Loucy (cell line): ENCODE data around the gene CLK3.

ENCODE experiments used
- H2AFZ ChIP-seq: fragments of 200-600 bp; sonication (generic); 2 replicates; pipeline ENCODE4 v1.6.0; 2016; ENCODE audit warnings: antibody characterized with exemption, mild to moderate bottlenecking, low read length, moderate library complexity
- H3F3A ChIP-seq: fragments of 200-600 bp; 2 replicates; pipeline ENCODE4 v1.6.0; 2016; ENCODE audit warnings: antibody characterized with exemption, low read depth, mild to moderate bottlenecking
- H3K27me3 ChIP-seq: fragments of 200-600 bp; sonication (generic); 2 replicates; pipeline ENCODE4 v1.6.1; 2014; ENCODE audit warnings: low read length, mild to moderate bottlenecking; ENCODE audit not compliant: insufficient read depth, poor library complexity, severe bottlenecking
- H3K36me3 ChIP-seq: fragments of 200-600 bp; sonication (generic); 2 replicates; pipeline ENCODE4 v1.6.1; 2016; ENCODE audit warnings: low read length; ENCODE audit not compliant: insufficient read depth
- H3K4me1 ChIP-seq: fragments of 200-600 bp; sonication (generic); 2 replicates; pipeline ENCODE4 v1.5.1; 2014; ENCODE audit warnings: low read length, mild to moderate bottlenecking; ENCODE audit not compliant: insufficient read depth, poor library complexity, severe bottlenecking
- H3K4me2 ChIP-seq: fragments of 200-600 bp; sonication (generic); 2 replicates; pipeline ENCODE4 v1.6.0; 2014; ENCODE audit warnings: antibody characterized with exemption, low read length, low read depth, mild to moderate bottlenecking; ENCODE audit not compliant: poor library complexity, severe bottlenecking
- H3K4me3 ChIP-seq: fragments of 200-600 bp; sonication (generic); 2 replicates; pipeline ENCODE4 v1.5.1; 2014; ENCODE audit warnings: low read length, mild to moderate bottlenecking, mixed read lengths; ENCODE audit not compliant: poor library complexity, severe bottlenecking
- H3K79me2 ChIP-seq: fragments of 200-600 bp; sonication (generic); 2 replicates; pipeline ENCODE4 v1.6.1; 2014; ENCODE audit warnings: low read length; ENCODE audit not compliant: insufficient read depth
- H3K9ac ChIP-seq: fragments of 200-600 bp; sonication (generic); 2 replicates; pipeline ENCODE4 v1.6.0; 2014; ENCODE audit warnings: mild to moderate bottlenecking, low read depth, low read length, moderate library complexity; ENCODE audit not compliant: poor library complexity, severe bottlenecking
- H3K9me2 ChIP-seq: fragments of 200-600 bp; sonication (generic); replicated peaks from 2 replicates; pipeline ENCODE4 v1.6.1; 2016; ENCODE audit warnings: low read depth, low read length, mixed read lengths
- H3K9me3 ChIP-seq: fragments of 200-600 bp; sonication (generic); 2 replicates; pipeline ENCODE4 v1.6.1; 2014; ENCODE audit warnings: mild to moderate bottlenecking, antibody characterized with exemption, low read length, low read depth; ENCODE audit not compliant: insufficient read depth
- H4K20me1 ChIP-seq: fragments of 200-600 bp; sonication (generic); 2 replicates; pipeline ENCODE4 v1.6.0; 2014; ENCODE audit warnings: antibody characterized with exemption, low read length, mild to moderate bottlenecking; ENCODE audit not compliant: insufficient read depth, poor library complexity, severe bottlenecking
- EZH2phosphoT487 ChIP-seq: fragments of 200-600 bp; IDR thresholded peaks from 2 replicates; pipeline ENCODE4 v1.6.1; 2018; ENCODE audit warnings: antibody characterized with exemption, mild to moderate bottlenecking, moderate library complexity, borderline replicate concordance
- TF ChIP-seq, protein P1 (sequence below): fragments of 200-600 bp; sonication (generic); conservative IDR thresholded peaks from 2 replicates; pipeline ENCODE4 v1.5.1; 2014; ENCODE audit warnings: mild to moderate bottlenecking, antibody characterized with exemption, low read length

CLK3 gene

DNA sequence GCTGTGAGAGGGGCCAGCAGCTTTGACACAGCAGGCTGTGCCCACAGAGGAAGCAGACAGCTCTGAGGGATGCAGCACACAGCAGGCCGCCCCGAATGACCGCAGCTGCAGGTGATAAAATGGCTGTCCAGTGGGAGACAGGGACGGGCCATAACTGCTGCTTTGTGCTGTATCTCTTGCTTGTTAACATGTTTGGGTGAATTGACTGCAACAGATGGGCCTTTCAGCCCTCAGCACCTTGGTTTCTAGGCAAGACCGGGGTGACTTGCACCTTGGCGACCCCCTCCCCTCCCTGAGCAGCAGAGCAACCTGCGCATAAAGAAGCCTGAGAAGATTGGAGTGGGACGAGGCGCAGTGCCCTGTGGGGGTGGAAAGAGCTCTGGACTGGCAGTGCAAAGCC is 36.6 kb upstream of the CLK3 start:
- H3K9ac ChIP-seq = no peak overlapping the region
- H3K36me3 ChIP-seq = peaks cover 36% of the 10 kb centered on the region; the same call in 1 of the 2 replicates
- no peak overlapping the region for H3K4me2 ChIP-seq
- H3K9me2 ChIP-seq = no peaks in the 10 kb centered on the region
- H3K79me2 ChIP-seq = no peaks in the 10 kb centered on the region
- H2AFZ ChIP-seq = no peak overlapping the region
- H4K20me1 ChIP-seq = no peaks in the 10 kb centered on the region
- H3K9me3 ChIP-seq = no peaks in the 10 kb centered on the region
- TF ChIP-seq, protein P1, sequence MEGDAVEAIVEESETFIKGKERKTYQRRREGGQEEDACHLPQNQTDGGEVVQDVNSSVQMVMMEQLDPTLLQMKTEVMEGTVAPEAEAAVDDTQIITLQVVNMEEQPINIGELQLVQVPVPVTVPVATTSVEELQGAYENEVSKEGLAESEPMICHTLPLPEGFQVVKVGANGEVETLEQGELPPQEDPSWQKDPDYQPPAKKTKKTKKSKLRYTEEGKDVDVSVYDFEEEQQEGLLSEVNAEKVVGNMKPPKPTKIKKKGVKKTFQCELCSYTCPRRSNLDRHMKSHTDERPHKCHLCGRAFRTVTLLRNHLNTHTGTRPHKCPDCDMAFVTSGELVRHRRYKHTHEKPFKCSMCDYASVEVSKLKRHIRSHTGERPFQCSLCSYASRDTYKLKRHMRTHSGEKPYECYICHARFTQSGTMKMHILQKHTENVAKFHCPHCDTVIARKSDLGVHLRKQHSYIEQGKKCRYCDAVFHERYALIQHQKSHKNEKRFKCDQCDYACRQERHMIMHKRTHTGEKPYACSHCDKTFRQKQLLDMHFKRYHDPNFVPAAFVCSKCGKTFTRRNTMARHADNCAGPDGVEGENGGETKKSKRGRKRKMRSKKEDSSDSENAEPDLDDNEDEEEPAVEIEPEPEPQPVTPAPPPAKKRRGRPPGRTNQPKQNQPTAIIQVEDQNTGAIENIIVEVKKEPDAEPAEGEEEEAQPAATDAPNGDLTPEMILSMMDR = no peak
- no peak for TF ChIP-seq EZH2phosphoT487
- H3K4me1 ChIP-seq = peaks cover 14% of the 10 kb centered on the region
- no peaks in the 10 kb centered on the region for H3F3A ChIP-seq
- no peaks in the 10 kb centered on the region for H3K27me3 ChIP-seq
- no peak overlapping the region for H3K4me3 ChIP-seq

DNA sequence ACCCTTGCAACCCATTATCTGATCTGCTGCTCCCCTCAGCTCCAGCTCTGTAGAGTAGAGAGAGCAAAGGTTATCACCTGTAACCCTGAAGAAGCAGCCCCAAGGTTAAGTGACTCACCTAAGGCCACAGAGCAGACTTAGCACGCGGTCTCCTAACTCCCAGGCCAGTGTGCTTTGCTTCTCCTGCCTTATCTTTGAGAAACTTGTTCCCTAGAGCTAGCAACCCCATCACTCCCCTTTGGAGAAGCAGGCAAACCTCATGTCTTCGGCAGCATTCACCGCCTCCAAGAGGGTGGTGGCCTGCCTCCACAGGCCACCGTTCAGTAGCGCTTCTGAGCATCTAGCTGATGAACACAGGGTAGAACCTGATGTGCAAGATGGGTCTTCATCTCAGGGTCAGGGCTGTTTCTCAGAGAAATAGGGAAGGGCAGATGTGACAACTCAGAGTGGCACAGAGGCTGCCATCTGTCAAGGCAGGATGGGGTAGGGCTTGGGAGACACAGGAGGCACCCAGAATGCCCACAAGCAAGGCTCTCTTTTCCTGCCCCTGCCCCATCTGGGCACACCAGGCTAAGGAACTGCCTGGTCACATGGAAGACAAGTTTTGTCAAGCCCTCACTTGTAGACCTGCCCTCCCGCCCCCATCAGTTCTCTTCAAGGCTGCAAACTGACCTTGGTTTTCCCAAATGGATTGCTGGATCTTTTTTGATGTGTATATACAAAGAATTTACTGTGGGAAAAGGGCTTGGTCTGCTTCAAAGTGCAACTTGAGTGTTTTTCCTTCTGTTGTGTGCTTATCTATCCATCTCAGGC is 34.9 kb upstream of the CLK3 start:
- TF ChIP-seq, protein P1 = no peak
- no peak for TF ChIP-seq EZH2phosphoT487
- H3K4me1 ChIP-seq = peaks cover 14% of the 10 kb centered on the region
- H3K9ac ChIP-seq = peak overlapping the region; percentile 22
- no peak overlapping the region for H3K4me3 ChIP-seq
- no peaks in the 10 kb centered on the region for H4K20me1 ChIP-seq
- H3K27me3 ChIP-seq = no peaks in the 10 kb centered on the region
- H2AFZ ChIP-seq = no peak overlapping the region
- no peaks in the 10 kb centered on the region for H3K9me2 ChIP-seq
- H3K79me2 ChIP-seq = no peaks in the 10 kb centered on the region
- H3K4me2 ChIP-seq = no peak overlapping the region
- peaks cover 22% of the 10 kb centered on the region; the same call in 1 of the 2 replicates for H3K36me3 ChIP-seq
- no peaks in the 10 kb centered on the region for H3F3A ChIP-seq
- H3K9me3 ChIP-seq = no peaks in the 10 kb centered on the region

DNA sequence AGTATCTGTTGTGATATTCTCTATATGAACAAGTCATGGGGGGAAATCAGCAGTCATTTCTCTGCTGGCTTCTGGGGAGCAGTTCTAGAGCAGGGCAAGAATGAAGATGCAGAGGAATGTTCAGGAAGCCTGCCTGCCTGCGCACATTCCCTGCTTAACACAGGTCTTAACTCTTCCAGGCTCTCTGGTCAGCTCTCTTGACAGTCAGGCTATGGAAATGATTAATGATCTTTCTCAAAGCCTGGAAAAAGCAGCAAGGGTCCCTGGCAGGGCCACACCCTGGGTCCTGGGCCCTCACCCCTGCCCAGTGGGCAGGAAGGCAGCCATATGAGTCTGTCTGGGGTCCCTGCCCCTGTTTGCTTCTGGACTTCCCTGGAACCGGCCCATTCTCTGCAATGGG is 31.4 kb upstream of the CLK3 start:
- peaks cover 14% of the 10 kb centered on the region for H3K4me1 ChIP-seq
- H3K4me3 ChIP-seq = no peak overlapping the region
- no peak overlapping the region for H3K9ac ChIP-seq
- H4K20me1 ChIP-seq = no peaks in the 10 kb centered on the region
- no peaks in the 10 kb centered on the region for H3K9me2 ChIP-seq
- no peaks in the 10 kb centered on the region for H3K79me2 ChIP-seq
- no peaks in the 10 kb centered on the region for H3K27me3 ChIP-seq
- peaks cover 10% of the 10 kb centered on the region; the same call in 1 of the 2 replicates for H3K36me3 ChIP-seq
- TF ChIP-seq EZH2phosphoT487 = no peak
- TF ChIP-seq, protein P1 = no peak
- H2AFZ ChIP-seq = no peak overlapping the region
- H3K9me3 ChIP-seq = no peaks in the 10 kb centered on the region
- H3F3A ChIP-seq = no peaks in the 10 kb centered on the region
- H3K4me2 ChIP-seq = no peak overlapping the region
